Measurements from ENCODE around the gene ITPR2.

- TF ChIP-seq ELF4 (IDR thresholded peaks at IDR 0.05) (no peak), SUZ12 (IDR thresholded peaks at IDR 0.05) (no peak), SP1 (IDR thresholded peaks at IDR 0.05) (no peak), ZNF384 (IDR thresholded peaks at IDR 0.05) (no peak), HDGF (IDR thresholded peaks at IDR 0.05; ENCODE audit: borderline replicate concordance) (no peak), L3MBTL2 (conservative IDR thresholded peaks at IDR 0.05) (no peak)
Measured at GRCh38 chr12:26654623-26655022, 178.4 kb downstream of the ITPR2 start.
